ENCODE results near the gene RBM15. TPM values are rescaled to one million over a fixed set of nuclear protein-coding genes. Genes with fewer than 3 reads are reported as not detected.

The RBM15 gene
- total RNA-seq, 1 donor from 2014 or later = 41.4 TPM

DNA sequence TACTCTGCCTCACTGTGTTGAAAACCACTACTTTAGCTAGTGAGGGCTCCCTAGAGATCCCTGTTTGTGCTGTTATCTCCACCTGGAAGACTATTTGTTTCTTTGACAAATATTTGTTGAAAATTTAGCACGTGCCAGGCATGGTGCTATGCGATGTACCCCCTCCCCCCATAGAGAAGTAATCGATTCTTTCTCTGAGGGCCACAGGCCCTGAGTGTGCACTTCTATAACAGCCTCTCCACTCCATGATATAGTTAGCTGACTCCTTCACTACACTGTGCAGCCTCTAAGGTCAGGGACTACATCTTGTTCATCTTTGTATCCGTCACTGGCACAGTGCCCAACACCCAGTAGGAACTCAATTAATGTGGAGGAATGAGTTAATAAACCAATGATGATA is 17.3 kb upstream of the RBM15 start:
- H3K4me1 Mint-ChIP-seq (ENCODE audit: unreplicated experiment) = no peaks in the 10 kb centered on the region
- H3K4me3 Mint-ChIP-seq = no peak overlapping the region
- H3K9me3 Mint-ChIP-seq = peaks cover 7% of the 10 kb centered on the region
- TF ChIP-seq, protein P1, sequence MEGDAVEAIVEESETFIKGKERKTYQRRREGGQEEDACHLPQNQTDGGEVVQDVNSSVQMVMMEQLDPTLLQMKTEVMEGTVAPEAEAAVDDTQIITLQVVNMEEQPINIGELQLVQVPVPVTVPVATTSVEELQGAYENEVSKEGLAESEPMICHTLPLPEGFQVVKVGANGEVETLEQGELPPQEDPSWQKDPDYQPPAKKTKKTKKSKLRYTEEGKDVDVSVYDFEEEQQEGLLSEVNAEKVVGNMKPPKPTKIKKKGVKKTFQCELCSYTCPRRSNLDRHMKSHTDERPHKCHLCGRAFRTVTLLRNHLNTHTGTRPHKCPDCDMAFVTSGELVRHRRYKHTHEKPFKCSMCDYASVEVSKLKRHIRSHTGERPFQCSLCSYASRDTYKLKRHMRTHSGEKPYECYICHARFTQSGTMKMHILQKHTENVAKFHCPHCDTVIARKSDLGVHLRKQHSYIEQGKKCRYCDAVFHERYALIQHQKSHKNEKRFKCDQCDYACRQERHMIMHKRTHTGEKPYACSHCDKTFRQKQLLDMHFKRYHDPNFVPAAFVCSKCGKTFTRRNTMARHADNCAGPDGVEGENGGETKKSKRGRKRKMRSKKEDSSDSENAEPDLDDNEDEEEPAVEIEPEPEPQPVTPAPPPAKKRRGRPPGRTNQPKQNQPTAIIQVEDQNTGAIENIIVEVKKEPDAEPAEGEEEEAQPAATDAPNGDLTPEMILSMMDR (conservative IDR thresholded peaks at IDR 0.05) = no peak
- no peak for DNase-seq (ENCODE audit: extremely low spot score, unreplicated experiment)
- peaks cover 4% of the 10 kb centered on the region for H3K36me3 Mint-ChIP-seq
- peaks cover 10% of the 10 kb centered on the region for H3K27me3 Mint-ChIP-seq
- no peak overlapping the region for H3K27ac Mint-ChIP-seq

DNA sequence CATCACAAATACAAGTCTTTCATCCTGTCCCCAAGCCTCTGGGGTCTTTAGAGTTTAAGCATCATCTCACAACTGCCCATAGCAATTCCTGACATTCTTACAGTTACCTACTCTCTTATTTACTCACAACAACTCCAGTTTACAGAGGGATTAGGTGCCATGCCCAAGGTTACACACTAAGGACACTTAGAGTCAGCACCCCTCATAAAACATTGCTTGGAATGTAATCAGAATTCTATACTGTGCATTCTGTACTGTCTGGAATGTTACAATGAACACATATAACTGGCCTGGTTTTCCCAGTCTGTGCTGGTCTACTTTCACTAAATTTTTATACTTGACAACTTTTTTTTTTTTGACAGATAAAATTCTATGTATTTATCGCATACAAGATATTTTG is 14.5 kb upstream of the RBM15 start:
- peaks cover 5% of the 10 kb centered on the region for H3K4me1 Mint-ChIP-seq (ENCODE audit: unreplicated experiment)
- no peak for DNase-seq (ENCODE audit: extremely low spot score, unreplicated experiment)

DNA sequence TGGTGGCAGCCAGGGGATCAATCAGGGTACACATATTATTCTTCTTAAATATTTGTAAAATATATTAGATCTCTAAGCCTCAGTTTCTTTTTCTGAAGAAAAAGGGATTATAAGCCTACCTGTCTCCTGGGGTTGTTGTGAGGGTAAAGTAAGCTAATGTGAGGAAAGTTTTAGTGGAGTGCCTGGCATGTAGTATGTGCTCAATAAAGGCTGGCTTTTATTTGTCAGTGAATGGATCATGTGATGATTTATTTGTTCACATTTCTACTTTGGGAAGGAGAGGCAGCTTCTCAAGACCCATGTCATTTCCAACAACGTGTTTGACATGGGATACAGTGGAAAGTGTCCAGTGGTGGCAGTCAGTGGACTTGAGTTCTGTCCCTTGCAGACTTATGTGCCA is 12.4 kb upstream of the RBM15 start:
- H3K9me3 Mint-ChIP-seq = peaks cover 6% of the 10 kb centered on the region
- H3K4me3 Mint-ChIP-seq = no peak overlapping the region
- no peak for DNase-seq (ENCODE audit: extremely low spot score, unreplicated experiment)
- H3K36me3 Mint-ChIP-seq = no peaks in the 10 kb centered on the region
- H3K4me1 Mint-ChIP-seq (ENCODE audit: unreplicated experiment) = peaks cover 5% of the 10 kb centered on the region
- H3K27me3 Mint-ChIP-seq = no peaks in the 10 kb centered on the region
- H3K27ac Mint-ChIP-seq = no peak overlapping the region
- TF ChIP-seq, protein P1 (conservative IDR thresholded peaks at IDR 0.05) = no peak

More for the DNA sequence above, 14.5 kb upstream of the RBM15 start:
- Mint-ChIP-seq H3K36me3 (peaks cover under 1% of the 10 kb centered on the region), H3K27me3 (peaks cover under 1% of the 10 kb centered on the region), H3K4me3 (no peak overlapping the region), H3K27ac (no peak overlapping the region), H3K9me3 (peaks cover 7% of the 10 kb centered on the region)
- TF ChIP-seq, protein P1 (conservative IDR thresholded peaks at IDR 0.05) = no peak

DNA sequence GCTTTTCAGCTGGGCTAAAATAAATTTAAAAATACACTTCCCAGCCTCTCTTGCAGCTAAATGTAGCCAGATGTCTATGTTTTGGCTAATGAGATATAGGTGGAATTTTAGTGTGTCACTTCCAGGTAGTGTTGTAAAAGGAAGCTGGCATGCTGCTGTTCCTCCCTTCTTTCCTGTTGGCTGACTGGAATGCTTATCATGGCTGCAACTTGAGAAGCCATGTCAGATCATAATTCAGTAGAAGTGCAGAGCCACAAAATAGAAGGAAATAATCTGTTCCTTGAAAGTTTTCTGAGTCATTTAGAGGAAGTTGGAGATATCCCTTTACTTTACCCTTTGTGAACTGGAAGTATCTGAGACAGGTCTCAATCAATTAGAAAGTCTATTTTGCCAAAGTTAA is 10.9 kb upstream of the RBM15 start:
- Mint-ChIP-seq H3K36me3 (no peaks in the 10 kb centered on the region), H3K9me3 (peaks cover 6% of the 10 kb centered on the region), H3K4me3 (no peak overlapping the region), H3K27ac (no peak overlapping the region), H3K4me1 (ENCODE audit: unreplicated experiment) (peaks cover 5% of the 10 kb centered on the region), H3K27me3 (no peaks in the 10 kb centered on the region)
- DNase-seq (ENCODE audit: extremely low spot score, unreplicated experiment) = no peak
- TF ChIP-seq, protein P1 (conservative IDR thresholded peaks at IDR 0.05) = no peak

DNA sequence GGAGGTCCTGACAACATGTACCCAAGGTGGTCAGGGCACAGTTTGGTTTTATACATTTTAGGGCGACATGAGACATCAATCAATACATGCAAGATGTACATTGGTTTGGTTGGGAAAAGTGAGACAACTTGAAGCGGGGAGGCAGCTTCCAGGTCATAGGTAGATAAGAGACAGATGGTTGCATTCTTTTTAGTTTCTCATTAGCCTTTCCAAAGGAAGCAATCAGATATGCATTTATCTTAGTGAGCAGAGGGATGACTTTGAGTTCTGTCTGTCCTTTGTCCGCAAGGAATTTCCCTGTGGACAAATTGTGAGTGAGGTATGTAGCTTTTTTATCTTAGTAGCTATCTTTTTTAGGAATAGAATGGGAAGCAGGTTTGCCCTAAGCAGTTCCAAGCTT is 10.5 kb upstream of the RBM15 start:
- Mint-ChIP-seq H3K4me3 (no peak overlapping the region), H3K27me3 (no peaks in the 10 kb centered on the region), H3K27ac (no peak overlapping the region), H3K36me3 (no peaks in the 10 kb centered on the region), H3K9me3 (peaks cover 6% of the 10 kb centered on the region), H3K4me1 (ENCODE audit: unreplicated experiment) (peaks cover 5% of the 10 kb centered on the region)
- TF ChIP-seq, protein P1 (conservative IDR thresholded peaks at IDR 0.05) = no peak
- DNase-seq (ENCODE audit: extremely low spot score, unreplicated experiment) = no peak

DNA sequence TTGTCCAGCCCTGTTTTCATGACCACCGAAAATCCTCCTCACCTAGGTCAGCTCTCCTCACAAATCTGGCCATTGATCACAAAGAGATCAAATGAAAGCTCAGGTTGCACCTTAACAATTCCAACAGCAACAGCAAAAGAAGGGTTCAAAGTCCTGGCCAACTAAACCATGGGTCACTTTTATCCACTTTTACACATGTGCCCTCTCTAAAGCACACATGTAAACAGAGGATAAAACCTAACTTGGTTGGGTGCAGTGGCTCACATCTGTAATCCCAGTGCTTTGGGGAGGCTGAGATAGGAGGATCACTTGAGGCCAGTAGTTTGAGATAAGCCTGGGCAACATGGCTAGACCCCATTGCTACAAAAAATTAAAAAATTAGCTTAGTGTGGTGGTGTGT is 3.9 kb upstream of the RBM15 start:
- H3K27me3 Mint-ChIP-seq = no peaks in the 10 kb centered on the region
- H3K4me3 Mint-ChIP-seq = no peak overlapping the region
- H3K27ac Mint-ChIP-seq = no peak overlapping the region
- peaks cover 3% of the 10 kb centered on the region for H3K4me1 Mint-ChIP-seq (ENCODE audit: unreplicated experiment)
- DNase-seq (ENCODE audit: extremely low spot score, unreplicated experiment) = no peak
- H3K36me3 Mint-ChIP-seq = peaks cover 4% of the 10 kb centered on the region
- no peaks in the 10 kb centered on the region for H3K9me3 Mint-ChIP-seq
- TF ChIP-seq, protein P1 (conservative IDR thresholded peaks at IDR 0.05) = no peak

All from type B pancreatic cell (in vitro differentiated cells).